K562 (cell line): ENCODE data around the gene NASP. TPM values are rescaled to one million over a fixed set of nuclear protein-coding genes. Genes with fewer than 3 reads are reported as not detected.

Experiments
- CREB5 ChIP-seq: fragments of 250-450 bp; sonication (Bioruptor Pico); IDR thresholded peaks from 2 replicates; pipeline ENCODE4 v1.5.0; 2020; ENCODE audit warnings: mild to moderate bottlenecking
- MEIS2 ChIP-seq: fragments of 450-650 bp; IDR thresholded peaks from 2 replicates; pipeline ENCODE4 v1.6.1; 2014; ENCODE audit warnings: mild to moderate bottlenecking; ENCODE audit not compliant: partially characterized antibody
- SRSF3 ChIP-seq: fragments of 200-400 bp; formaldehyde crosslinking; IDR thresholded peaks from 2 replicates; pipeline ENCODE4 v1.6.1; 2016; ENCODE audit warnings: mild to moderate bottlenecking, low read length, moderate library complexity; ENCODE audit not compliant: insufficient read depth
- TCF7 ChIP-seq: sonication (generic); IDR thresholded peaks from 2 replicates; pipeline ENCODE4 v1.6.1; 2016; ENCODE audit warnings: antibody characterized with exemption, borderline replicate concordance
- ZBTB5 ChIP-seq: fragments of 450-650 bp; IDR thresholded peaks from 2 replicates; pipeline ENCODE4 v1.6.1; 2017; ENCODE audit warnings: antibody characterized with exemption
- ZNF407 ChIP-seq: fragments of 450-650 bp; IDR thresholded peaks from 2 replicates; pipeline ENCODE4 v1.6.1; 2016; ENCODE audit warnings: low read depth
- ZNF431 ChIP-seq: sonication (generic); formaldehyde crosslinking; IDR thresholded peaks from 2 replicates; pipeline ENCODE4 v1.8.0; 2022; ENCODE audit warnings: mild to moderate bottlenecking, missing genetic modification reagents
- ZNF79 ChIP-seq: fragments of 250-450 bp; sonication (Bioruptor Pico); IDR thresholded peaks from 2 replicates; pipeline ENCODE4 v1.4.0; 2020; ENCODE audit warnings: low read depth, mild to moderate bottlenecking, moderate library complexity
- polyA plus RNA-seq, 8 experiments: library from polyadenylated mRNA; depleted of rRNA in 4 of 8; stranded (reverse) in 5 of 8; unstranded in 3 of 8; fragments of >200 nt; fragmentation: Nextera tagmentation in 2 of 8; fragmentation: Illumina TruSeq in 1 of 8; extraction: Ambion mirVana in 2 of 8; extraction: Trizol in 1 of 8; gene quantifications; 2 replicates each; pipeline versions ENCODE4 v1.2.1 to v1.2.3, GENCODE V29; 2011 to 2014; ENCODE audit warnings: inconsistent platforms in 1 of 8, missing spikeins in 1 of 8
- total RNA-seq, 7 experiments: library from RNA; depleted of rRNA in 6 of 7; stranded (reverse); fragments of >200 nt in 6 of 7; fragmentation: Illumina TruSeq in 2 of 7; extraction: Trizol in 2 of 7; gene quantifications; 2 replicates each; pipeline versions ENCODE4 v1.2.1 to v1.2.3, GENCODE V29; 2011 to 2021; ENCODE audit warnings: low replicate concordance in 1 of 7

Gene NASP
- total and polyA plus RNA-seq, 9 of the 15 experiments (the other 6 are each of a cell fraction or from before 2014, with no cell fraction given) = 199 to 578 (median 419) TPM

- TF ChIP-seq ZNF407 (no peak), SRSF3 (no peak), ZBTB5 (no peak), MEIS2 (no peak), ZNF431 (CRISPR knock-in tag) (0 out of 2 replicates have a peak, but pooled peaks have one; percentile 38), CREB5 (CRISPR knock-in tag) (no peak), ZNF79 (CRISPR knock-in tag) (no peak), TCF7 (no peak)
- TF ChIP-seq, all 486 proteins: peak for 4
These were observed 1.7 kb downstream of the NASP start (continued) for GRCh38 chr1:45585496-45586075.
